HG02938 (cell line): Measurements from ENCODE around the gene ADAMTS9.

Experiments
- ATAC-seq: cut with Tn5 transposase; IDR thresholded peaks from one replicate; pipeline ENCODE4 v1.9.1; 2021; ENCODE audit warnings: mild to moderate bottlenecking, moderate library complexity; ENCODE audit not compliant: unreplicated experiment

Gene ADAMTS9

GRCh38 chr3:64658001-64658400 is 29.8 kb downstream of the ADAMTS9 start:
- ATAC-seq: no peak

GRCh38 chr3:64656544-64656943 is 31.3 kb downstream of the ADAMTS9 start:
- ATAC-seq: no peak

- ATAC-seq: no peak
Observed at GRCh38 chr3:64655160-64655559, 32.6 kb downstream of the ADAMTS9 start.

DNA sequence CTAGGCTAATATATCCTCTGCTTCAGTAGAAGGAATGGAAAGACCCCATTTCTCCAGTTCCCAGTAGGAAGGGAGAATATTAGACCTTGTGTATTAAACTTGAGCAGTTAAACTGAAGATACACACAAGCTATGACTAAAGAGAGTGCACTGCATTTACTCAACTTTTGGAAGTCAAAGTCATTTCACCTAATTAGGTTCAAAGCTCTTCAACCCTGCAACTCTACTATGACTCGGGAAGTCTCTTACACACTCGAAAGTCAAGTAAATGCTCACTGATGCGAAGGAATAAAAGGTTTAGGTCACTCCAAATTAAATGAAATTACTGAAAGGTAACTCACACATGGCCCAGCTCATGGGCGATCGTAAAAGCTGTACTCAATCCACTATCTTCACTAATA is 33.8 kb downstream of the ADAMTS9 start:
- no peak for ATAC-seq

DNA sequence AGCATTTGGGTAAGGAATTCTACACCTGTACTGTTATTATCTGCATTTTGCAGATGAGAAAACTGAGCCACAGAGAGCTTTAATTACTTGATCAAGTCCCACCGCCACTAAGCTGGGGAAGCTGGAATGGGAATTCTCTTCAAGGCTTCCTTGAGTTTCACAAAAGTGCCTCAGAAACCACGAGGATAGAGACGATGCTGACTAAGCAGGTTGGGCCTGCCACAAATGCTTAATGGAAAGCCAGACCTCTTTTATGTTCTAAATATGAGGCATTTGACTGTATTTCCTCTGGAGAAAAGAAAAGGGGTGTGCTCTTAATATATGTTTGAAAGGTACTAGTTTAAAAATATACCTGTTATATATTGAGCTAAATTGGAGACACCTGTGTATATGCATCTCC is 34.7 kb downstream of the ADAMTS9 start:
- no peak for ATAC-seq

- no peak for ATAC-seq
Observed at GRCh38 chr3:64651741-64652241, 36.0 kb downstream of the ADAMTS9 start.

- ATAC-seq: no peak
Observed at GRCh38 chr3:64651303-64651702, 36.5 kb downstream of the ADAMTS9 start.

DNA sequence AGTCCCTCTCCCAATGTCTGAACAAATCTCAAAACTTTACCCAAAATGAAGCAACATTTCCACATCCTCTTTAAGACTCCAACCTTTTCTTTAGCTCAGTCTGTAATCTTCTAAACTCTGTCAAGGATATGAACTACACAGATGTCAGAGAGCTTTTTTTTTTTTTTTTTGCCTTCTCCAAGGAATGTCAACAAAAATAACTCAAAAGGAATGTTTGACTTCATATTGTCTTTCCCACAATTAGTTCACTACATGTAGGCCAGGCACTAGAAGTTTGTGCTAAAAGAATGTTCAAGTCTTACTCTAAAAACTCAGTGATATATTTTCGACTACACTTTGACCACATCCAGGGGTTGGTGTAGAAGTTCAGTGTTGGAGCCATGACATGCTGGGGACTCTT is 37.1 kb downstream of the ADAMTS9 start:
- no peak for ATAC-seq

GRCh38 chr3:64650096-64650622 is 37.6 kb downstream of the ADAMTS9 start:
- ATAC-seq: no peak

DNA sequence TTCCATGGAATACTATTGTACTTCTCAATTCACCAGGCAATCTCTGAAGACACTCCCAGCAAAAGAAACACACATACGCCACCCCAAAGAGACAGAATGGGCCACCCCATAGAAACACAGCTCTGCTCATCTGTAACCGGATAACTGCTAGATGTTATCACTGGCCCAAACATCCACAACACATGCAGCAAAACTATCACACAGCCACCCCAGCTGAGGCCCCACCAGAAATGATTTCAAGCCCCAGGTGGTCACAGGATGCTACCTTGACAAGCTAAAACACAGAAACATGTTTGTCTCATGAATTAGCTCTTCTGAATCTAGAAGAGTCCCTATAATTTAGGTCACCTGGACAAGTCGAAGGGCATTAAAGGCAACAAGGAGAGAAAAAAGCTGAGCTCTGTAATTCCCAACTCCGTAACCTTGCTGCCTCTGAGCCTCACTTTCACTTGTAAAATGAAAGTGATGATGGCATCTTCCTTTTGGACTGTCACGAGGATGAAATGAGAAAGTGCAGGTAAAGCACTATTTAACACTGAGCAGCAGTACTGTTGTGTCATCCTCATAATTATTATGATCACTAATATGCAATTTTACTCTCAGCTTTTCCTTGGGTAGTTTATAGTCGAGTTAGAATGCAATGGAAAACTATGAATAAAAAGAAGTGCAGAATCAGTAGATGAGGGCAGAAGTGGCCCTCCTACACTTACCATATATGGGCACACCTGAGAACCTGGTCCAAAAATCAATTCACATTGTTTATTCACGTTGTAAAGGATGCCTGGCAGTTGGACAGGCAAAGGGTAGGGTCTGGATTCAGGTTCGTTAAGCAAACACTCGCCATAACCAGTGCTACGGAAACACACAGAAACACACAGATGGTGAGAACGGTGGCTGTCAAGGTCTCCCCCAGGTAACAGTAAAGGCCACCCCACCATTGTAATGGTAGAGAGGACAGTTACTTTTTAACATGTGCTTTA is 38.6 kb downstream of the ADAMTS9 start:
- no peak for ATAC-seq

- ATAC-seq: no peak
Observed at GRCh38 chr3:64647825-64648224, 40.0 kb downstream of the ADAMTS9 start.

- ATAC-seq: no peak
Observed at GRCh38 chr3:64645243-64645642, 42.6 kb downstream of the ADAMTS9 start.

DNA sequence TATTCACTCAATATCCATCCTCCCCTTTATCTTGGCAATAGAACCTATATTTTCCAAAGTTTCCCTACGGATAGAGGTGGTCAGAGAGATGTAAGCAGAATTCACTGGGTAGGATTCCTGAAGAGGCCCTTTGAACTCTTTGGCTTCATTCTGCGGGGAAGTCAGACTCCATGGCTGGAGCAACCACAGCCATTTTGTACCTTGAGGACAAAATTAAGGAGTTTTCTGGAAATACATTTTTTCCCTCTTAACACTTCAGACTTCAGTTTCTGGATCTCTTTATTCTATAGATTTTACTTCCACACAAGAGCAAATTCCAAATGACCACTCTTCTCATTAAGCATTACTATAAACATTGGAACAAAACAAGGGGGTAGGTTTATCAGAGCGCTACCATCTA is 43.3 kb downstream of the ADAMTS9 start:
- no peak for ATAC-seq

- no peak for ATAC-seq
Observed at GRCh38 chr3:64642327-64643151, 45.3 kb downstream of the ADAMTS9 start.

GRCh38 chr3:64638981-64639481 is 48.8 kb downstream of the ADAMTS9 start:
- ATAC-seq: no peak

GRCh38 chr3:64638511-64638910 is 49.3 kb downstream of the ADAMTS9 start:
- ATAC-seq: no peak

GRCh38 chr3:64634417-64634816 is 53.4 kb downstream of the ADAMTS9 start:
- no peak for ATAC-seq

DNA sequence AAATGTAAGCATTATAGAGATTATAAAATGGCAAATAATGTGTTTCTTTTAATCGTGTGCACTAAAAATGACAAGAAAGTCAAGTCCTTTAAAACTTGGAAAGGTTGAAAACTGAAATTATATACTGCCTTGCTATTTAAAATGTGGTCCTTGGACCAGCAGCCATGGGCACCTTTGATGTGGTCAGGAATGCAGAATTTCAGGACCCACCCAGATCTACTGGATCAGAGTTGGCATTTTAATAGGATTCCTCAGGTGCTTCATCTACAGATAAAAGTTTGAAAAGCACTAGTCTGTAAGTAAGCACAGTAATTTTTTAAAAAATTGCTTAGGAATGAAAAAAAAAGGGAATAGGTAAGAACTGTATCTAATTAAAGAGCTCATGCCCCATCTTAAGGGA is 55.8 kb downstream of the ADAMTS9 start:
- ATAC-seq: no peak

DNA sequence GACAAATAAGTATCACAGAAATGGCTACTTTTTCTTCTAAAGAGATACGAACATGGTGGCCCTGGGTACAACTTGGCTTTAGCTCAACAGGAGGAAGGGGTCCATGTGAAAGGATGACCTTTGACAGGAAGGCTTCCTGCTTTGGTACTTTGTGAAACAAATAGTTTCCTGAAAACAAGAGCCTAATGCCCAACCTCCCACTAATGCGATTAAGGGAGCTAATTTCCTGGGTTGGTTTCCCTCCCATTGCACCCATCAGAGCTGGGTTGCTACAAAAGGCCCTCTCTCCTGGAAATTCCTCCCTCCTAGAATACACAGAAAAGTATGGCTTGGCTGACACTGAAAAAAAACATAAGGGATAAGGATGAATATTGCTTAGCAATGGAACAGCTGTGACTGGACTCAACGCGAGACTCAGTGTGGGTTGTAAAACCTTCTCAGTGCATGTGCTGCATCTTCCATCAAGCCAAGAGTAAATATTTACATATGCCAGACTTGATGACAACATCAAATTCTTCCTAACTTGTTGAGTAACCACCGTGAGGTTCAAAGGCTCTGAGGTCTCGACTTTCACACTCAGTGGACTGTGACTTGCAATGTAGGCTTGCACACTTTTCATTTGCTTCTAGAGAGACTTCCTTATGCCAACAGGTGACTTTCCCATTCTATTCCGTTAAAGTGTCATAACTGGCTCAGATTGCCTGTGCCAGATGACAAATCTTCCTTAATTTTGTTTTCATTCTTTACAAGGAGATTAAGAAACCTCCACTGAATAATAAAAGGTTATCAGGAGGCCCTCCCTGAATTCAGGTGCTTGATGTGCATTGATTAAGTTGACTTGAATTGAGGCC is 60.1 kb downstream of the ADAMTS9 start:
- ATAC-seq: no peak

GRCh38 chr3:64627042-64627441 is 60.8 kb downstream of the ADAMTS9 start:
- ATAC-seq: no peak
